ENCODE results near the gene ZFYVE28.

DNA sequence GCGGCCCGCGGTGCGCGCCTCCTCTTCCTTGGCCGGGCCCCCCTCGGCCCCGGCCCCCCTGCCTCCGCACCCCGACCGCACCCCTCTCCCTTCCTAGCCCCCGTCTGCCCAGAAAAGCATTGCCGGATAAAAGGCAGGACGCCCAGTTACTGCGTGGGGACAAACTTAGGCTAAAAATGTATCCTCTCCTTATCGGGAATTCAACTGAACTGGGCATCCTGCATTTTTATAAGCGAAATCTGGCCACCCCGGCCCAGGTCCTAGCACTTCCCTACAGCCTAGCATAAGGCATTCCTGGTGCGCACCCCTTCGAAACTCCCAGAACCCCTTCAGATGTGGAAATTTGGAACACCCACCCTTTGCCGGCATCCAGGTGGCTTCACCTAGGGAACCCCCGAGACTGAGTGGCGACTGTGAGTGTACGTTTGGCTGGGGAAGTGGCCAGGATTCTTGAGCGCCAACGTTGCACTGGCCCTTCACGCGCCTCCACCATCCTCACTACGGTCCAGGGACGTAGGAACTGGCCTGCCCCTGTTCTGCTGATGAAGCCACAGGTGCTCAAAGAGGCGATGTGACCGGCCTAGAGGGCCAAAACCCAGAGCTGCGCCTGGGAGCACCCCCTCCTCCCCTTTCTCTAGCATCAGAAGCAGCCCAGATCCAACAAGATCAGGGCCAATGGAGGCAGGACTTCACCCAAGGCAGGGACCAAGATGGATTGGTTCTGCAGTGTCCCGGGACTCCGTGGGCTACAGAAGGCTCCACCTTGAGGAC is 44.7 kb upstream of the ZFYVE28 start:
- TF ChIP-seq POLR2A (IDR thresholded peaks at IDR 0.05) (no peak), POLR2AphosphoS5 (IDR thresholded peaks at IDR 0.05) (no peak)
